ENCODE results near the gene EXOC3. TPM values are rescaled to one million over a fixed set of nuclear protein-coding genes. Genes with fewer than 3 reads are reported as not detected.

The EXOC3 gene
- total RNA-seq, 1 experiment from 2014 or later, result 16.7 TPM

DNA sequence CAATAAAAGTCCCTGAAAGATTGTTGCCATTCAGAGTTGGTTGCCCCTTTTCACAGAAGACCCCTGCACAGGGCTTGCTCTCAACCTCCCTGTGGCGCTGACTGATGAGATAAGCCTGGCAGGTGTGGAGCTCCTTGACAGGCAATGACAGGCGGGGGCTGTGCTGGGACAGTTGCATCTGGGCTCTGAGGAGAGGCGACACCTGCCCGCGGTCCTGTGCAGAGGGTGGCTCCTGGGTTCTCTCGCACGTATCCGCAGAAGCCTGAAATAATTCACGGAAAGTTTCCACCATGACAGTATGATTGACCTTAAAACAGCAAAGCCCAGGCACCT, 19.8 kb upstream of the EXOC3 start:
- in situ Hi-C loops (cut with HindIII; ENCODE audit: low sequenced_read_pairs), result no loop called here
- no peak for DNase-seq (ENCODE audit: low spot score)

GRCh38 chr5:423626-424261, 19.2 kb upstream of the EXOC3 start:
- in situ Hi-C loops (cut with HindIII; ENCODE audit: low sequenced_read_pairs), result no loop called here
- DNase-seq (ENCODE audit: low spot score), result no peak

GRCh38 chr5:424301-425110, 18.5 kb upstream of the EXOC3 start:
- in situ Hi-C loops (cut with HindIII; ENCODE audit: low sequenced_read_pairs), result no loop called here
- no peak for DNase-seq (ENCODE audit: low spot score)

DNA sequence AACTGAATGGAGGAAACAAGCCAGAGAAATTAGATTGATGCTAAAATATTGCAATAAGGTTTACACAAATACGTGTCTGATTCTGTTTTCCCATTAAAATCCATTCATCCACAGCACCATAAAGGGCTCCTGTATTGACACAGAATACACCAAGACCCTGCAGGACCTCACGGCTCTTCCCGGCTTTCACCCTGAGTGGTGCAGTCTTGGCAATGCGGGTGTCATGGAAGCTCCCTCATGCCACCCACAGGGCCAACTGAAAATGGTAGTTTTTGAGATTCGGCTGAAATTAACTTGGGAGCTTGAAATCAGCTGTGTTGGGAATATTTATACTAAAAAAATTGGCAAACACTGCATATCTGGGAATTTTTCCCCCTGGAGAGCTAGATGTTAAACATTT, 17.3 kb upstream of the EXOC3 start:
- no peak for DNase-seq (ENCODE audit: low spot score)
- in situ Hi-C loops (cut with HindIII; ENCODE audit: low sequenced_read_pairs), result no loop called here

GRCh38 chr5:426392-426976, 16.5 kb upstream of the EXOC3 start:
- in situ Hi-C loops (cut with HindIII; ENCODE audit: low sequenced_read_pairs), result no loop called here
- DNase-seq (ENCODE audit: low spot score), result no peak

GRCh38 chr5:427415-428087, 15.4 kb upstream of the EXOC3 start:
- no peak for DNase-seq (ENCODE audit: low spot score)
- in situ Hi-C loops (cut with HindIII; ENCODE audit: low sequenced_read_pairs), result no loop called here

- no peak for DNase-seq (ENCODE audit: low spot score)
- in situ Hi-C loops (cut with HindIII; ENCODE audit: low sequenced_read_pairs), result no loop called here
Measured at GRCh38 chr5:428219-428618, 14.8 kb upstream of the EXOC3 start.

- no peak for DNase-seq (ENCODE audit: low spot score)
Measured at GRCh38 chr5:428754-429452, 14.1 kb upstream of the EXOC3 start.

DNA sequence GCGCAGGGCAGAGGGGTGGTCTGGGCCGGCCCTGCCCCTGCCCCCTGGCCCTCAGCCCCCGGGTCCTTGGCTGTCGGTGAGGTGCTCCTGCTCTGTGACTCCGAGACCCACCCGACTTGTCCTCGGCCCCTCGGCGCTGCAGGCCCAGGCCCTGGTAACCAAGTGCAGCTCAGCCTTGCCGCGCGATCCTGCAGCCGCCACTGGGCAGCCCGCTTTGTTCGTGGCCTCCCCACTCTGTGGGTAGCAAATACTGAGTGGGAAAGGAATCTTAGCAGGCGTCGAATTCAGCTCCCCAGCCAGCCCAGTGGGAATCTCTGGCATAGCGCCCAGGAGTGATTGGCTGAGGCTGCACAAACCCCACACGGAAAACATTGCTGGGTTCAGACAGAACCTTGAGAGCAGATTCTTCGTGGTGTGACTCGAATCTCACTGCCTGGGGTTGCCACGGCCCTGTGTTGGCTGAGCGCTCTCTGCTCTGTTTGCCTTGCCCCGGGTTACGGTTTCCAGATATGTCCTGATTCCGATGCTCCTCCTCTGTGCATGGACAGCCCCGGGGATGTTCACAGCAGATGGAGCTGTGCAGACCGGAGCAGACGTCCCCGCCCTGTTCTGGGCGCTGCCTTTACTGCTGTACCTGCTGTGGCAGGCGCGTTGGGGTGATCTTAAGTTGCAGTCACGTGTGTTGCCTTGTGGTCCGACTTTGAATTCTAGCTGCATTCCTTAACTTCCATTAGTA, 13.4 kb upstream of the EXOC3 start:
- DNase-seq (ENCODE audit: low spot score), result no peak
- in situ Hi-C loops (cut with HindIII; ENCODE audit: low sequenced_read_pairs), result no loop called here

More at GRCh38 chr5:428754-429452, 14.1 kb upstream of the EXOC3 start:
- in situ Hi-C loops (cut with HindIII; ENCODE audit: low sequenced_read_pairs), result no loop called here

GRCh38 chr5:430214-430925, 12.6 kb upstream of the EXOC3 start:
- in situ Hi-C loops (cut with HindIII; ENCODE audit: low sequenced_read_pairs), result no loop called here
- DNase-seq (ENCODE audit: low spot score), result no peak

- no peak for DNase-seq (ENCODE audit: low spot score)
Measured at GRCh38 chr5:431001-431710, 11.8 kb upstream of the EXOC3 start.

GRCh38 chr5:431711-432050, 11.3 kb upstream of the EXOC3 start:
- in situ Hi-C loops (cut with HindIII; ENCODE audit: low sequenced_read_pairs), result no loop called here
- no peak for DNase-seq (ENCODE audit: low spot score)

More at GRCh38 chr5:431001-431710, 11.8 kb upstream of the EXOC3 start:
- in situ Hi-C loops (cut with HindIII; ENCODE audit: low sequenced_read_pairs), result no loop called here

DNA sequence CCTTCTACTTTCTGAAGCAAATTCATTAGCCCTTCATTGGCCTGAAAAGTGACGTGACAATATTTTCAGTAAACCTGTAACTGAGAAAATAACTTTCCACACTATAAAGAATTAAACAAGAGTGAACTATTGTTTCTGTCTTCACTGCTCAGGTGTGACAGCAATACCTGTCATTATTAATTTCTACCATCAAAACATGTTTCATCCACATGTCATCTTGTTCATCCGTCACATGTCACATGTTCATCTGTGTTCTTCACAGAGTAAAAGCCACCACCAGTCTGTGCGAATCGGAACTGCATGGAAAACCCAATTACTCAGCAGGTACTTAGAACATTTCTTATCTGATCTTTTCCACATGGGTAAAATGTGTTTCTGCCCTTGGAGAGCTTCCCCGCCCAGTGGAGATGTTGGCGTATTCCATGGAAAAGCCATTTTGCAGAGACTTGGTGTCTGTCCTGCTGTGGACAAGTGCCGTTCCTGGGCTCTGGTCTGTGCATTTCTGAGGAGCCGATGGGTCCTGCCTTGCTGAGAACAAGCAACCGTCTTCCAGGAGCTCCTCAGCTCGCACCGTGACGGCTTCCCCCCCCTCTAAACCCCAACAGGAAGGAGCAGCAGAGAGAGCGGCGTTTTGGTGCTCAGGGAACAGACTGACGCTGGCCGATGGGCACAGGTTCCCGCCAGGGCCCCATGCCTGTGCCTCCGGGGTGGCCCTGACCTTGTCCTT, 10.6 kb upstream of the EXOC3 start:
- in situ Hi-C loops (cut with HindIII; ENCODE audit: low sequenced_read_pairs), result no loop called here
- DNase-seq (ENCODE audit: low spot score), result no peak

GRCh38 chr5:432928-433791, 9.8 kb upstream of the EXOC3 start:
- in situ Hi-C loops (cut with HindIII; ENCODE audit: low sequenced_read_pairs), result no loop called here
- DNase-seq (ENCODE audit: low spot score), result no peak

DNA sequence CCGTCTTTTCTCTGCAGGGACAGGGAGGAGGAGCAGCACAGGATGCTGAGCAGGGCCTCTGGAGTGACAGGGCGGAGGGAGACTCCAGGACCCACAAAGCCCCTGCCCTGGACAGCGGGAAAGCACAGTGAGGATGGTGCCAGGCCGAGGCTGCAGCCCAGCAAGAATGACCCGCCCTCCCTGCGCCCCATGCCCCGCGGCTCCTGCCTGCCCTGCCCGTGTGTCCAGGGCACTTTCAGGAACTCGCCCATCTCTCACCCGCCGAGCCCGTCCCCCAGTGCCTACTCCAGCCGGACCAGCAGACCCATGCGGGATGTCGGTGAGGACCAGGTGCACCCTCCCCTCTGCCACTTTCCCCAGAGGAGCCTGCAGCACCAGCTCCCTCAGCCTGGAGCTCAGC, 9.1 kb upstream of the EXOC3 start:
- in situ Hi-C loops (cut with HindIII; ENCODE audit: low sequenced_read_pairs), result no loop called here

GRCh38 chr5:434443-435146, 8.4 kb upstream of the EXOC3 start:
- in situ Hi-C loops (cut with HindIII; ENCODE audit: low sequenced_read_pairs), result no loop called here
- DNase-seq (ENCODE audit: low spot score), result no peak

More for the DNA sequence above, 9.1 kb upstream of the EXOC3 start:
- no peak for DNase-seq (ENCODE audit: low spot score)
